ENCODE data around the gene BBS9. TPM values are rescaled to one million over a fixed set of nuclear protein-coding genes. Genes with fewer than 3 reads are reported as not detected.

Gene BBS9
- total RNA-seq, 1 donor from 2014 or later = 16.2 TPM

DNA sequence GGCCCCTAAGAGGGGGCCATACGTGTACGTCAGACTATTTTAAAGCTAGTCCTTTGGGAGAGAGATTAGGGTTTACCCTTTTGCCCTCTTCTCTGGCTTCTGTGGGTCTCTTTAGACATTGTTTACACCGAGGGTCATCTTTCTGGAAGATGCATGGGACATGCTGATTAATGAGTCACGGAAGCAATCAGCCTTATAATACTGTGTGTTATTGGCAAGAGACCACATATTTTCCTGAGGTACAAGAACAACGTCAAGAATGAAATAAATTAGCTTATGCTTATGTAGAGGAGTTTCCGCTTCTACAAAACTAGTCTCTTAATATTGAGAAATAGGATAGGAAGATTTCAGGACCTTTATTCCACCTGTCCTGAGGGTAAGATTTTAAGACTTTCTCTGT, 327.7 kb downstream of the BBS9 start:
- TF ChIP-seq, protein P1, sequence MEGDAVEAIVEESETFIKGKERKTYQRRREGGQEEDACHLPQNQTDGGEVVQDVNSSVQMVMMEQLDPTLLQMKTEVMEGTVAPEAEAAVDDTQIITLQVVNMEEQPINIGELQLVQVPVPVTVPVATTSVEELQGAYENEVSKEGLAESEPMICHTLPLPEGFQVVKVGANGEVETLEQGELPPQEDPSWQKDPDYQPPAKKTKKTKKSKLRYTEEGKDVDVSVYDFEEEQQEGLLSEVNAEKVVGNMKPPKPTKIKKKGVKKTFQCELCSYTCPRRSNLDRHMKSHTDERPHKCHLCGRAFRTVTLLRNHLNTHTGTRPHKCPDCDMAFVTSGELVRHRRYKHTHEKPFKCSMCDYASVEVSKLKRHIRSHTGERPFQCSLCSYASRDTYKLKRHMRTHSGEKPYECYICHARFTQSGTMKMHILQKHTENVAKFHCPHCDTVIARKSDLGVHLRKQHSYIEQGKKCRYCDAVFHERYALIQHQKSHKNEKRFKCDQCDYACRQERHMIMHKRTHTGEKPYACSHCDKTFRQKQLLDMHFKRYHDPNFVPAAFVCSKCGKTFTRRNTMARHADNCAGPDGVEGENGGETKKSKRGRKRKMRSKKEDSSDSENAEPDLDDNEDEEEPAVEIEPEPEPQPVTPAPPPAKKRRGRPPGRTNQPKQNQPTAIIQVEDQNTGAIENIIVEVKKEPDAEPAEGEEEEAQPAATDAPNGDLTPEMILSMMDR (conservative IDR thresholded peaks at IDR 0.05) = no peak
- H3K27ac Mint-ChIP-seq (ENCODE audit: unreplicated experiment) = no peak overlapping the region
- H3K9me3 Mint-ChIP-seq = peaks cover 3% of the 10 kb centered on the region
- peaks cover 12% of the 10 kb centered on the region for H3K4me1 Mint-ChIP-seq
- no peaks in the 10 kb centered on the region for H3K27me3 Mint-ChIP-seq (ENCODE audit: low read depth)
- DNase-seq (ENCODE audit: low read depth, low spot score) = no peak
- H3K4me3 Mint-ChIP-seq = no peak overlapping the region
- peaks cover 3% of the 10 kb centered on the region for H3K36me3 Mint-ChIP-seq (ENCODE audit: low read depth)

DNA sequence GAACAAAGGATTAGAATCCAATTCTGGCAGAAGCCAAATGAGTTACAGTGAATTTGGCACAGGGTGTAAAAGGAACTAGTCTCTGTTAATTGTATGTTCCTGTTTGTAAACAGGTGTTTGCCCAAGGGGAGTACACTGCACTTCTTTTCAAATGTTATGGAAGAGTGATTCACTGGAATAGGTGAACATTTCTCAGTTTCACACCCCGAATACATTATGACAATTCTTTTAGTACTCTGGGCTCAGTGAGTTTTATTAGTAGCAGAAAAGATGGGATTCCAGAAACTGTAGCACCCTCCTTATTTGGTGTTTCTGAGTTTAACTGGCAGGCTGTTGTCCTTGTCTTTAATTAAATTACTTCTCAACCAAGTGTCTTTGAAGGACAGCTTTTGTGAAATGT, 329.2 kb downstream of the BBS9 start:
- no peak for DNase-seq (ENCODE audit: low read depth, low spot score)
- Mint-ChIP-seq H3K27me3 (ENCODE audit: low read depth) (no peaks in the 10 kb centered on the region), H3K4me3 (no peak overlapping the region), H3K27ac (ENCODE audit: unreplicated experiment) (no peak overlapping the region), H3K4me1 (peaks cover 21% of the 10 kb centered on the region), H3K36me3 (ENCODE audit: low read depth) (no peaks in the 10 kb centered on the region), H3K9me3 (no peaks in the 10 kb centered on the region)
- TF ChIP-seq, protein P1 (conservative IDR thresholded peaks at IDR 0.05) = no peak

DNA sequence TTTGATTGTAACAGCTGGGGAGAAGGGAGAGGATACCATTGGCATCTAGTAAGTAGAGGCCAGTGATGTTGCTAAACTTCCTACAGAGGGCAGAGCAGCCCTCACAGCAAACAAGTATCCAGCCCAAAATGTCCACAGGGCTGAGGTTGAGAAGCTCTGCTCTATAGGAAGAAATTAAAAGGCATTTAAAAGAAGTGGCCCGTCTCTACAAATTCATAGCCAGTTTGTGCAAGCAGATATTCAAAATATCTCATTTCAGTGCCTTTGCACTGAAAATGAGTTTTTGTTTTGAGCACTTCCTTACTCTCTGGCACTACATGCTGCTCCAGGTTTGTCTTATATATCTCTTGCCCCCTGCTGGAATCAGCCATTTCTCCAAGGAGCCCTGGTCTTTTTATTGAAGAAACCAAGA, 330.0 kb downstream of the BBS9 start:
- no peaks in the 10 kb centered on the region for H3K36me3 Mint-ChIP-seq (ENCODE audit: low read depth)
- H3K4me1 Mint-ChIP-seq = peaks cover 21% of the 10 kb centered on the region
- H3K4me3 Mint-ChIP-seq = no peak overlapping the region
- no peak for DNase-seq (ENCODE audit: low read depth, low spot score)
- H3K27me3 Mint-ChIP-seq (ENCODE audit: low read depth) = no peaks in the 10 kb centered on the region
- no peaks in the 10 kb centered on the region for H3K9me3 Mint-ChIP-seq
- TF ChIP-seq, protein P1 (conservative IDR thresholded peaks at IDR 0.05) = peak; percentile 65
- no peak overlapping the region for H3K27ac Mint-ChIP-seq (ENCODE audit: unreplicated experiment)

DNA sequence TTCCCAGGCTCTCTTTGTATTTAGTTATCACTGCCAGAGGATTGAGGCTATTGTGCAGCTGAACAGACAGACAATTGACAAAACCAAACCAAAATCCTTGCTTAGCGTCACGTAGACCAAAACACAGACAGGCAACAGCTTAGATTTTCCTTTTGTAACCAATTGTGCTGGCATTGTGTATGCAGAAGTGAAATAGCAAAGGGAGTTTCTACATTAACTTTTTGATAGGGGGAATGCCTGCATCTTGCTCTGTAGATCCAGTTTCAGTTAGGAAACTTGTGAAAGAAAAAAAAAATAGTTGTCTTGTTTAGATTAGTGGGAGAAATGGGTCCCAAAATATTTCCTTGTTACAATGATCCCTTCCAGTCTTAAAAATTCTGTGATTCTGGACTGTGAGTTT, 333.8 kb downstream of the BBS9 start:
- TF ChIP-seq, protein P1 (conservative IDR thresholded peaks at IDR 0.05) = no peak
- H3K9me3 Mint-ChIP-seq = peaks cover 5% of the 10 kb centered on the region
- H3K36me3 Mint-ChIP-seq (ENCODE audit: low read depth) = no peaks in the 10 kb centered on the region
- peaks cover 21% of the 10 kb centered on the region for H3K4me1 Mint-ChIP-seq
- H3K27ac Mint-ChIP-seq (ENCODE audit: unreplicated experiment) = no peak overlapping the region
- no peak for DNase-seq (ENCODE audit: low read depth, low spot score)
- no peaks in the 10 kb centered on the region for H3K27me3 Mint-ChIP-seq (ENCODE audit: low read depth)
- no peak overlapping the region for H3K4me3 Mint-ChIP-seq

DNA sequence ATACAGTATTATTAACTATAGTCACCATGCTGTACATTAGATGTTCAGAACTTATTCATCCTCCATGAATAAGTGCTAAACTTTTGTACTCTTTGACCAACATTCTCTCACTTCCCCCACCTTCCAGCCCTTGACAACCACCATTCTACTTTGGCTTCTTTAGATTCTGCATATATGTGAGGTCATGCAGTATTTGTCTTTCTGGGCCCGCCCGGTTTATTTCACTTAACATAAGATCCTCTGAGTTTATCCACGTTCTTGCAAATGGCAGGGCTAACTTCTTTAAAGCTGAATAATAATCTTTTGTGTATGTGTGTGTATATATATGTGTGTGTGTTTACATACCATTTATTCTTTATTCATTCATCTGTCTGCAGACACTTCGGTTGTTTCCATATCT, 336.8 kb downstream of the BBS9 start:
- no peak overlapping the region for H3K27ac Mint-ChIP-seq (ENCODE audit: unreplicated experiment)
- H3K4me3 Mint-ChIP-seq = no peak overlapping the region
- peaks cover 9% of the 10 kb centered on the region for H3K4me1 Mint-ChIP-seq
- TF ChIP-seq, protein P1 (conservative IDR thresholded peaks at IDR 0.05) = no peak
- H3K9me3 Mint-ChIP-seq = peaks cover 14% of the 10 kb centered on the region
- DNase-seq (ENCODE audit: low read depth, low spot score) = no peak
- peaks cover 3% of the 10 kb centered on the region for H3K36me3 Mint-ChIP-seq (ENCODE audit: low read depth)
- no peaks in the 10 kb centered on the region for H3K27me3 Mint-ChIP-seq (ENCODE audit: low read depth)
